ENCODE measurements around the gene MICAL2.

Gene MICAL2

GRCh38 chr11:12073886-12074285 lies 36.5 kb upstream of the MICAL2 start:
- peaks cover 6% of the 10 kb centered on the region for H3K4me1 Mint-ChIP-seq (ENCODE audit: low read depth)
- intact Hi-C loops (cut with micrococcal nuclease): no loop called here
- H3K4me3 Mint-ChIP-seq: no peak overlapping the region
- peaks cover 10% of the 10 kb centered on the region for H3K27me3 Mint-ChIP-seq
- no peaks in the 10 kb centered on the region for H3K36me3 Mint-ChIP-seq (ENCODE audit: low read depth)
- H3K9me3 Mint-ChIP-seq: no peaks in the 10 kb centered on the region
- no peak overlapping the region for H3K27ac Mint-ChIP-seq

DNA sequence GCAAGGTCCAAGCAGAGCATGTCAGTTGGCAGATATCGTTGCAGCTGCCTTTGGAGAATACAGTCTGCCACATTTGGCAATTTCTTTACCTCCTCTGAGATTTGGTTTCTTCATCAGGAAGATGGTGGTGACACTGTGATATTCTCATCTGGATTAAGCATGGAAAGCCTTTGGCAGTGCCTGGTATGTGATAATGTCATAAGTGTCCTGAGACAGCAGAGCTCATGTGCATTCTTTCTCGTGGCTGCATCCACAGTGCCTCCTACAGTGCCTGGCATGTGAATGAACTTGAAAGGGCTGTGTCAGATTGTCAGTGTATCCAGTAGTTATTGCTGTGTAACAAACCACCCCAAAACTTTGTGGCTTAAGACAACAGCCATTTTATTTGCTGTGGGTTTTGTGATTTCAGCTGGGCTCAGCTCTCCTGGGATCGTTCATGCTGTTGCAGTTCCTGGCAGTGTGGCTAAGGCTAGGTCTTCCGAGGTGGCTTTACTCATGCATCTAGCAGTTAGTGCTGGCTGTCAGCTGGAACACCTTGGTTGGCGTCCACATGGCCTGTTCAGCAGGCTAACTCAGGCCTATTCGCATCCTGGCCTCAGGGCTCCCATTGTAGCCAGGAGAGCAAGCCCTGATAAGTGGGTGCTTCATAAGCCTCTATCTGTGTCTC lies 35.7 kb upstream of the MICAL2 start:
- H3K27me3 Mint-ChIP-seq: peaks cover 7% of the 10 kb centered on the region
- H3K9me3 Mint-ChIP-seq: no peaks in the 10 kb centered on the region
- H3K36me3 Mint-ChIP-seq (ENCODE audit: low read depth): no peaks in the 10 kb centered on the region
- H3K27ac Mint-ChIP-seq: no peak overlapping the region
- H3K4me3 Mint-ChIP-seq: no peak overlapping the region
- H3K4me1 Mint-ChIP-seq (ENCODE audit: low read depth): peaks cover 8% of the 10 kb centered on the region
- intact Hi-C loops (cut with micrococcal nuclease): no loop called here

DNA sequence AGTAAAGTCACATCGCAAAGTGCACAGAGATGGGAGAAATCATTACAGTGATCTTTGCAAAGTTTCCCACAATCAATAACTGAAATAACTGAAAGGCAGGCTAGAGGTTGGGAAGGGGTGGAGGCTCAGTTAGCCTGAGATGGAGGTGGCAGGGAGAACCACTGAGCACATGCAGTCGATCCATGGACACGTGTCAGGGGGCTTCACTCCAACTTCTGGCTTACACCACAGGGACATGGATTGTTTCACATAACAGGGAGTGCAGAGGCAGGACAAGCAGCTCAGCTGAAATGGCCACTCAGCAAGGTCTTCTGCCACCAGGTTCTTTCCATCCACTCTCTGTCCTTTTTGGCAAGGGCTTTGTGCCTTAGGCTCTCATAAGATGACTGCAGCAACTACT lies 35.1 kb upstream of the MICAL2 start:
- Mint-ChIP-seq H3K27ac (no peak overlapping the region), H3K27me3 (peaks cover 7% of the 10 kb centered on the region), H3K36me3 (ENCODE audit: low read depth) (no peaks in the 10 kb centered on the region), H3K9me3 (no peaks in the 10 kb centered on the region), H3K4me3 (no peak overlapping the region), H3K4me1 (ENCODE audit: low read depth) (peaks cover 8% of the 10 kb centered on the region)
- intact Hi-C loops (cut with micrococcal nuclease): no loop called here

DNA sequence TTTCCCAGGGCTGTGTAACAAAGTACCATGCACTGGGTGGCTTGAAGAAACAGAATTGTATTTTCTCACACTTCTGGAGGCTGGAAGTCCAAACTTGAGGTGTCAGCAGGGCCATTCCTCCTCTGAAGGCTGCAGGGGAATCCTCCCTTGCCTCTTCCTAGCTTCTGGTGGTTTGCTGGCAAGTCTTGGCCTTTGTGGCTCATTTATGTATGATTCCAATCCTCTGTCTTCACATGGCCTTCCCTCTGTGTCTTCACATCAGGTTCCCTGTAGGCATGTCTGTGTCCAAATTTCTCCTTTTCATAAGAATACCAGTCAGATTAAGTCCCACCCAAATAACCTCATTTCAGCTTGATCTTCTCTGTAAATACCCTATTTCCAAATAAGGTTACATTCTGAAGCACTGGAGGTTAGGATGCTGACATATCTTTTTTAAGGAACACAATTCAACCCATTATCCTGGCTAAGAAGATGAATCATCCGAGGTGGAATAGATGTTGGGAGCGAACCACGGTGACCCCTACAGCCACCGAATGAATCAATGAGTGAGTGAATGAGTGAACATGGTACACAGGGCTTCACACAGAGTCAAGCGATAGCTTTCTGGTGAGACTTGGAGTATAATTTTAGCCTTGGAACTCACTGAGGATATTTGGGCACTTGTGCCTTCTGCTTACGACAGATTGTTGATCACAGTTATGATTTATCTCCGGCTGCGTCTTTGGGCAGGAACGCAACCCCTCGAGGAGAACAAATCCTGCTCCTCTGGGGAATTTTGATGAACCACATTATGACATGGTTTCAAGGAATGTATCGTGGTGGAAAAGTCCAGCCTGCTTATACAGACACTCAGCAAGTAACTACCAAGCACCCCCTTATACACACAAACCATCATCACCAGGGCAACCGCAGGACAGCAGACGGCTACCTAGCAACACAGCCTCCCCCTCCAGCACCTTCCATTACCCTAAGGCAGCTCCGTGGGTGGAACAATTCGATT lies 34.3 kb upstream of the MICAL2 start:
- H3K36me3 Mint-ChIP-seq (ENCODE audit: low read depth): no peaks in the 10 kb centered on the region
- H3K27ac Mint-ChIP-seq: no peak overlapping the region
- peaks cover 8% of the 10 kb centered on the region for H3K4me1 Mint-ChIP-seq (ENCODE audit: low read depth)
- H3K4me3 Mint-ChIP-seq: no peak overlapping the region
- intact Hi-C loops (cut with micrococcal nuclease): no loop called here
- no peaks in the 10 kb centered on the region for H3K9me3 Mint-ChIP-seq
- H3K27me3 Mint-ChIP-seq: peaks cover 7% of the 10 kb centered on the region

DNA sequence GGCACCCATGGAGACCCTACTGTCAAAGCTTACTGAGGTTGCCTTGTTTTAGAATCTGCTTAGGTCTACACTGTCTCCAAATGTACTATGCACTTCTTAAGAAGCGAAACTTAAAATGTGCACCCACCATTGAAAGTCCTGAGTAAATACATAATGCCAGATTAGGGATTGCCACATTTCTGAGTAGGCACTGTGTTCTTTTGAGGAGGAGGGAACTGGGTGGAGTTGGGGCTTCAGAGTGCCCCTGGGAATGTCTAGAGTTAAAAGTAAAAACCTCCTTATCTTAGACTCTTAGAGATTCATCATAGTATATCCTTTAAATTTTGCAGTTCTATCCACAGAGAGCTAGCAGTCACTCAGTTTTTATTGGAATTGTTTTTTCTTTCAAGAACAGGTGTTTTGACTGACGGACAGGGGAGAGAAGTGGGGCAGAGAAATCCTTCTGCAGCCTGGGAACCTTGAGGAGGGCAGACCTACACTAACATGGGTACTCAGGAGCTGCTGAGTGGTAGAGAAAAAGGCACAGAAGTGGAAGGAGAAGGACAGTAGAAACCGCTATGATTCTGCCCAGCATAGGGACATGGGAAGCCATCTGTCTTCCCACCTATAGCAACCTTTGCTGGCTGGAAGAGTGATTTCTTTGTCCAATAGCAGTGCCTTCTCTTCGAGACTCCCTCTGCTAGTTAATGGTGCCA lies 33.4 kb upstream of the MICAL2 start:
- Mint-ChIP-seq H3K36me3 (ENCODE audit: low read depth) (no peaks in the 10 kb centered on the region), H3K27me3 (peaks cover 7% of the 10 kb centered on the region)
- intact Hi-C loops (cut with micrococcal nuclease): no loop called here

DNA sequence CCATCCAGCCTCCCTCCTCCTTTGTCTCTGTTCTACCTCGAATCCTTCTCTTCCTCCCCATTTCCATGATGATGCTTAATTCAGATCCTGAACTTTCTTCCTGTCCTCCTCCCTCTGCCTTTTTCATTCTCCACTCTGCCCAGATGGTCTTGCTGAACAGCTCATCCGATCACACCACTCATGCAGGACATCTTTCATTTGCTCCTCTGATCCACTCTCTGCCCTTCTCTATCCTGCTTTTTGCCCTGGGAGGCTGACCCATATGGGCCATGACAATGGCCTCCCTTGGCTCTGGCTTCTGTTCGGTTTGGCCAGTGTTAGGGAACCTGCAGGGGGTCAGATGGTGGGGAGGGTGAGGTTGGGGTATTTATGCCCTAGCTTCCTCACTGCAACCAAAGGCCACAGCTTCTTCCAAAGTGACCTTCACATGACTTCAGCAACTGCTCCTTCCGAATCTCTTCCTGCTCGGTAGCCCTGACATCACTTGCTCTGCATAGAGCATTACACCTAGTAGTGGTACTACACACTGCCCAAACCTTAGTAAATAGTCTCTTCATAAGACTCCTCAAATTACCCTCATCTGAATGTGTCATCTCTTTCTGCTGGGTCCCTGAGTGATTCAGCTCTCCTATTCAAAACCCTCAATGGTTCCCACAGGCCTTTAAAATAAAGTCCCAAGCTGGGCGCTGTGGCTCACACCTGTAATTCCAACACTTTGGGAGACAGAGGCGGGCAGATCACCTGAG lies 32.7 kb upstream of the MICAL2 start:
- peaks cover 7% of the 10 kb centered on the region for H3K27me3 Mint-ChIP-seq
- no peak overlapping the region for H3K4me3 Mint-ChIP-seq
- no peaks in the 10 kb centered on the region for H3K9me3 Mint-ChIP-seq
- H3K36me3 Mint-ChIP-seq (ENCODE audit: low read depth): no peaks in the 10 kb centered on the region
- H3K4me1 Mint-ChIP-seq (ENCODE audit: low read depth): peaks cover 8% of the 10 kb centered on the region
- H3K27ac Mint-ChIP-seq: no peak overlapping the region
- intact Hi-C loops (cut with micrococcal nuclease): no loop called here

More for the DNA sequence above, 33.4 kb upstream of the MICAL2 start:
- no peak overlapping the region for H3K4me3 Mint-ChIP-seq
- peaks cover 8% of the 10 kb centered on the region for H3K4me1 Mint-ChIP-seq (ENCODE audit: low read depth)
- H3K27ac Mint-ChIP-seq: no peak overlapping the region
- H3K9me3 Mint-ChIP-seq: no peaks in the 10 kb centered on the region

- peaks cover 4% of the 10 kb centered on the region for H3K27me3 Mint-ChIP-seq
- no peaks in the 10 kb centered on the region for H3K36me3 Mint-ChIP-seq (ENCODE audit: low read depth)
- H3K4me1 Mint-ChIP-seq (ENCODE audit: low read depth): peaks cover 8% of the 10 kb centered on the region
- intact Hi-C loops (cut with micrococcal nuclease): no loop called here
- no peak overlapping the region for H3K4me3 Mint-ChIP-seq
- H3K27ac Mint-ChIP-seq: no peak overlapping the region
- no peaks in the 10 kb centered on the region for H3K9me3 Mint-ChIP-seq
Observed at GRCh38 chr11:12079726-12080556, 30.4 kb upstream of the MICAL2 start.

DNA sequence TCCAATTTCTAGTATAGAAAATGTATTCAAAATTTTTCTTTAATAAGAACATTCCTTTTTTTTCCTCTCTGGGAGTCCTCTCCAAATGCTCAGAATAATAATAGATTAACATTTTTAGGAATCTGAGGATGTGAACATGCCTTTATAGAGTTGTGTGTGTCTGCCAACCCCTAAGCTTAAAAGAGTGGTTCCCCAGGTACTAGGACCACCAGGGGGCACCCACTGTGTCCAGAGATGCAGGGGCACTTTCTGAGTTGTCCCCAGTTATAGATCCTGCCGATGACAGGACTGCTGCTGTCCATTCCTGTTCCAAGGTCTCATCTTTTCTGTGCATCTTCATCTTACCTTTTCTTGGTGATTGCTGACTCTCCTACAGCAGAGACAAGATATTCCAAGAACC lies 27.0 kb upstream of the MICAL2 start:
- H3K27me3 Mint-ChIP-seq: no peaks in the 10 kb centered on the region
- no peak overlapping the region for H3K4me3 Mint-ChIP-seq
- peaks cover 41% of the 10 kb centered on the region for H3K4me1 Mint-ChIP-seq (ENCODE audit: low read depth)
- intact Hi-C loops (cut with micrococcal nuclease): no loop called here
- no peaks in the 10 kb centered on the region for H3K9me3 Mint-ChIP-seq
- H3K36me3 Mint-ChIP-seq (ENCODE audit: low read depth): no peaks in the 10 kb centered on the region
- no peak overlapping the region for H3K27ac Mint-ChIP-seq

GRCh38 chr11:12084256-12084655 lies 26.1 kb upstream of the MICAL2 start:
- Mint-ChIP-seq H3K27ac (no peak overlapping the region), H3K4me3 (no peak overlapping the region), H3K36me3 (ENCODE audit: low read depth) (no peaks in the 10 kb centered on the region), H3K9me3 (no peaks in the 10 kb centered on the region), H3K27me3 (no peaks in the 10 kb centered on the region), H3K4me1 (ENCODE audit: low read depth) (peaks cover 43% of the 10 kb centered on the region)
- intact Hi-C loops (cut with micrococcal nuclease): no loop called here

- Mint-ChIP-seq H3K9me3 (no peaks in the 10 kb centered on the region), H3K27me3 (no peaks in the 10 kb centered on the region), H3K4me1 (ENCODE audit: low read depth) (peaks cover 57% of the 10 kb centered on the region), H3K27ac (peak overlapping the region; percentile 86), H3K4me3 (no peak overlapping the region), H3K36me3 (ENCODE audit: low read depth) (no peaks in the 10 kb centered on the region)
- intact Hi-C loops (cut with micrococcal nuclease): no loop called here
Observed at GRCh38 chr11:12085371-12086251, 24.8 kb upstream of the MICAL2 start.

GRCh38 chr11:12086271-12087074 lies 23.9 kb upstream of the MICAL2 start:
- peak overlapping the region; percentile 86 for H3K27ac Mint-ChIP-seq
- peak overlapping the region; percentile 17 for H3K4me3 Mint-ChIP-seq
- H3K4me1 Mint-ChIP-seq (ENCODE audit: low read depth): peaks cover 65% of the 10 kb centered on the region
- H3K9me3 Mint-ChIP-seq: no peaks in the 10 kb centered on the region
- H3K36me3 Mint-ChIP-seq (ENCODE audit: low read depth): no peaks in the 10 kb centered on the region
- intact Hi-C loops (cut with micrococcal nuclease): no loop called here
- no peaks in the 10 kb centered on the region for H3K27me3 Mint-ChIP-seq
